Measurements from ENCODE around the gene GSC2. TPM values are rescaled to one million over a fixed set of nuclear protein-coding genes. Genes with fewer than 3 reads are reported as not detected.

The GSC2 gene
- total RNA-seq, 1 donor from 2014 or later = not detected

DNA sequence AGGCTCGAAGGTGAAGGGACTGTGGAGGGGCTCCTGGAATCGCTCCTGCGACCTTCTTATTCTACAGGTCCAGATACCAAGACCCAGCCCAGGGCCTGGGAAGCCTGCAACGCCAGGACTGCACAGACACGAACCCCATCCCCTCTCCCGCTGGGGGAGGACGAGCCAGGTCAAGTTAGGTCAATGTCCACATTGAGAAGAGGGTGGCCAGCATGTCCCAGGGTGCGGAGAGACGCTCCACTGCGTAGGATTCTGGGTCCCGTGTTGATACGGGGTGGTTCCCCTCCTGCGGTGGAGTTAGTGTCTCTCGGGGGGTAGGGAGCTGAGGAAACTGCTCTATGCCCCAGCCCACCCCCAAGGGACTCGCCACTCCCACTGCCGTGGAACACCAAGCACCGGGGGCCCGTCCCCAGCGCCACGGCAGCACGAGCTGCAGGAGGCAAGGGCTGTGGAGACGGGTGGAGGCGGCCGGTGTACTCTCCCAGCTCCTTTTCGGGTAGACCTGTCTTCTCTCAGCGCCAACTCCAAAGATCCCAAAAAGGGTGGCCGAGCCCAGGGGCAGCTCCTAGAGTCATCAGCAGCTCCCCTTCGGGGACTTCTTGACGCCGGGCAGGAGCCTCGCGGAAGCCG is 1.6 kb downstream of the GSC2 start:
- Histone ChIP-seq H3K27ac (replicated peaks) (no peak overlapping the region), H3K4me3 (no peak overlapping the region), H3K27me3 (ENCODE audit: low read depth) (peaks cover 65% of the 10 kb centered on the region), H3K36me3 (no peaks in the 10 kb centered on the region), H3K4me1 (peaks cover 20% of the 10 kb centered on the region), H3K9me3 (replicated peaks) (no peaks in the 10 kb centered on the region)
- TF ChIP-seq, protein P1, sequence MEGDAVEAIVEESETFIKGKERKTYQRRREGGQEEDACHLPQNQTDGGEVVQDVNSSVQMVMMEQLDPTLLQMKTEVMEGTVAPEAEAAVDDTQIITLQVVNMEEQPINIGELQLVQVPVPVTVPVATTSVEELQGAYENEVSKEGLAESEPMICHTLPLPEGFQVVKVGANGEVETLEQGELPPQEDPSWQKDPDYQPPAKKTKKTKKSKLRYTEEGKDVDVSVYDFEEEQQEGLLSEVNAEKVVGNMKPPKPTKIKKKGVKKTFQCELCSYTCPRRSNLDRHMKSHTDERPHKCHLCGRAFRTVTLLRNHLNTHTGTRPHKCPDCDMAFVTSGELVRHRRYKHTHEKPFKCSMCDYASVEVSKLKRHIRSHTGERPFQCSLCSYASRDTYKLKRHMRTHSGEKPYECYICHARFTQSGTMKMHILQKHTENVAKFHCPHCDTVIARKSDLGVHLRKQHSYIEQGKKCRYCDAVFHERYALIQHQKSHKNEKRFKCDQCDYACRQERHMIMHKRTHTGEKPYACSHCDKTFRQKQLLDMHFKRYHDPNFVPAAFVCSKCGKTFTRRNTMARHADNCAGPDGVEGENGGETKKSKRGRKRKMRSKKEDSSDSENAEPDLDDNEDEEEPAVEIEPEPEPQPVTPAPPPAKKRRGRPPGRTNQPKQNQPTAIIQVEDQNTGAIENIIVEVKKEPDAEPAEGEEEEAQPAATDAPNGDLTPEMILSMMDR (IDR thresholded peaks at IDR 0.05; ENCODE audit: borderline replicate concordance) = no peak
- intact Hi-C loops (cut with micrococcal nuclease) = no loop called here
- no peak for DNase-seq

- H3K4me1 ChIP-seq = peaks cover 33% of the 10 kb centered on the region
- TF ChIP-seq, protein P1 (IDR thresholded peaks at IDR 0.05; ENCODE audit: borderline replicate concordance) = no peak
- H3K27ac ChIP-seq (replicated peaks) = no peak overlapping the region
- no peak for DNase-seq
- no peak overlapping the region for H3K4me3 ChIP-seq
- H3K36me3 ChIP-seq = peaks cover 5% of the 10 kb centered on the region
- no peaks in the 10 kb centered on the region for H3K9me3 ChIP-seq (replicated peaks)
- intact Hi-C loops (cut with micrococcal nuclease) = no loop called here
- H3K27me3 ChIP-seq (ENCODE audit: low read depth) = peaks cover 53% of the 10 kb centered on the region
These were observed 2.8 kb downstream of the GSC2 start for GRCh38 chr22:19147195-19147780.

GRCh38 chr22:19146215-19146968 is 3.7 kb downstream of the GSC2 start:
- no peak overlapping the region for H3K27ac ChIP-seq (replicated peaks)
- TF ChIP-seq, protein P1 (IDR thresholded peaks at IDR 0.05; ENCODE audit: borderline replicate concordance) = no peak
- DNase-seq = no peak
- H3K4me1 ChIP-seq = peaks cover 34% of the 10 kb centered on the region
- intact Hi-C loops (cut with micrococcal nuclease) = no loop called here
- no peaks in the 10 kb centered on the region for H3K9me3 ChIP-seq (replicated peaks)
- H3K27me3 ChIP-seq (ENCODE audit: low read depth) = peaks cover 44% of the 10 kb centered on the region
- peaks cover 14% of the 10 kb centered on the region for H3K36me3 ChIP-seq
- H3K4me3 ChIP-seq = no peak overlapping the region

DNA sequence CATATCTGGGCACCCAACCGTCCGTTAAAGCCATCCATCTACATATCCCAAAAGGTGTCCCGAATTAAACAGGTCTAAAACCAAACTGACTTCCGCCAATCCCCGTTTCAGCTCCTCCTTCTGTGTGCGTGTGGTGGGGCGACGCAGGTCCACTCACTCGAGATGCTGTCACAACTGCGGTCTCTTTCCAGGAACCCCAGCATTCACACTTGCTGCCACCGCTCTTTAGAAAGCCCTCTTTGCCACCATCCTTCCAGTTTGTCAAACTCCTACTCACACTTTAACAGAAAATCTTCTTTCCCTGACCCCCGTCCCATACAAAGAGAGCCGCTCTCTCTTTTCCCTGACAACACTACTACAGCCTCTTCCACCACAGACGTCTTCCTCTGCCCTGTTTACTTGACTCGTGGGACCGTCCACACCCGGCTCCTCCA is 6.1 kb downstream of the GSC2 start:
- Histone ChIP-seq H3K9me3 (replicated peaks) (no peaks in the 10 kb centered on the region), H3K4me3 (peak overlapping the region; percentile 87), H3K4me1 (peaks cover 27% of the 10 kb centered on the region), H3K27me3 (ENCODE audit: low read depth) (peaks cover 21% of the 10 kb centered on the region), H3K27ac (replicated peaks) (peak overlapping the region; percentile 78), H3K36me3 (peaks cover 38% of the 10 kb centered on the region)
- intact Hi-C loops (cut with micrococcal nuclease) = no loop called here
- TF ChIP-seq, protein P1 (IDR thresholded peaks at IDR 0.05; ENCODE audit: borderline replicate concordance) = no peak
- DNase-seq = no peak

GRCh38 chr22:19143212-19143611 is 6.9 kb downstream of the GSC2 start:
- intact Hi-C loops (cut with micrococcal nuclease) = no loop called here
- Histone ChIP-seq H3K9me3 (replicated peaks) (no peaks in the 10 kb centered on the region), H3K4me1 (peaks cover 23% of the 10 kb centered on the region), H3K27me3 (ENCODE audit: low read depth) (peaks cover 13% of the 10 kb centered on the region), H3K27ac (replicated peaks) (no peak overlapping the region), H3K4me3 (peak overlapping the region; percentile 87), H3K36me3 (peaks cover 46% of the 10 kb centered on the region)
- TF ChIP-seq, protein P1 (IDR thresholded peaks at IDR 0.05; ENCODE audit: borderline replicate concordance) = no peak
- no peak for DNase-seq

Measured in left ventricle myocardium inferior (tissue), 1 donor.